Liver (tissue), 3 donors: ENCODE results near the gene EYA3.

Experiments
- NR2F2 ChIP-seq: IDR thresholded peaks from 2 replicates; pipeline ENCODE4 v1.6.1; 2016; ENCODE audit warnings: antibody characterized with exemption
- TF ChIP-seq, protein P1 (sequence below): fragments of 150-350 bp; IDR thresholded peaks from 2 replicates; pipeline ENCODE4 v1.5.1; 2017; ENCODE audit warnings: improper control_type of control experiment, low read depth, low read length; ENCODE audit not compliant: missing input control
- TF ChIP-seq, protein P2 (sequence below): IDR thresholded peaks from 2 replicates; pipeline ENCODE4 v1.6.1; 2016; ENCODE audit warnings: antibody characterized with exemption
- donor health status: healthy.
- donor health status: healthy.

DNA sequence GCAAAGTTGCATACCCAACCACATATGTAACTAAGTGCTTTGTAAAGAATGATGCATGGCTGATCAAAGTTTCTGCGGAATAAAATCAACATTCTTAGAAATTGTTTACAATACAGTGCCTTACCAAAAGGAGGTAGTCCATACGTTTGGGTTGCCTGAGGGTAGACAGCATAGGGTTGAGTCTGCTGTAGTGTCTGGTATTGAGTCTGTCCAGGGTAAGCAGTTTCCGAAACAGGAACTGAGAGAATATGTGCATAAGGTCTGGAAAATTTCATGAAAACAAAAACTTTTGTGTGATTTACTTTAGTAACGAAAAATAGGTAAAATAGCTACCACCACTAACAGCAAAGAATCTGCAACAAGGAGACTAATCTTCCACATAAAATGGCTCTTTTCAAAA is 53.0 kb downstream of the EYA3 start:
- TF ChIP-seq, protein P1, sequence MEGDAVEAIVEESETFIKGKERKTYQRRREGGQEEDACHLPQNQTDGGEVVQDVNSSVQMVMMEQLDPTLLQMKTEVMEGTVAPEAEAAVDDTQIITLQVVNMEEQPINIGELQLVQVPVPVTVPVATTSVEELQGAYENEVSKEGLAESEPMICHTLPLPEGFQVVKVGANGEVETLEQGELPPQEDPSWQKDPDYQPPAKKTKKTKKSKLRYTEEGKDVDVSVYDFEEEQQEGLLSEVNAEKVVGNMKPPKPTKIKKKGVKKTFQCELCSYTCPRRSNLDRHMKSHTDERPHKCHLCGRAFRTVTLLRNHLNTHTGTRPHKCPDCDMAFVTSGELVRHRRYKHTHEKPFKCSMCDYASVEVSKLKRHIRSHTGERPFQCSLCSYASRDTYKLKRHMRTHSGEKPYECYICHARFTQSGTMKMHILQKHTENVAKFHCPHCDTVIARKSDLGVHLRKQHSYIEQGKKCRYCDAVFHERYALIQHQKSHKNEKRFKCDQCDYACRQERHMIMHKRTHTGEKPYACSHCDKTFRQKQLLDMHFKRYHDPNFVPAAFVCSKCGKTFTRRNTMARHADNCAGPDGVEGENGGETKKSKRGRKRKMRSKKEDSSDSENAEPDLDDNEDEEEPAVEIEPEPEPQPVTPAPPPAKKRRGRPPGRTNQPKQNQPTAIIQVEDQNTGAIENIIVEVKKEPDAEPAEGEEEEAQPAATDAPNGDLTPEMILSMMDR = no peak
- TF ChIP-seq, protein P2, sequence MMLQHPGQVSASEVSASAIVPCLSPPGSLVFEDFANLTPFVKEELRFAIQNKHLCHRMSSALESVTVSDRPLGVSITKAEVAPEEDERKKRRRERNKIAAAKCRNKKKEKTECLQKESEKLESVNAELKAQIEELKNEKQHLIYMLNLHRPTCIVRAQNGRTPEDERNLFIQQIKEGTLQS = no peak
- TF ChIP-seq NR2F2 = no peak
